SK-N-SH treated with all-trans-retinoic acid at 6 μM for 48 hours (cell line): ENCODE data around the gene TMEM217.

ENCODE experiments used
- ATAC-seq: fragments of 200-7000 bp; cut with Tn5 transposase; 3 replicates; pipeline ENCODE4 v1.9.1; 2020; ENCODE audit warnings: mild to moderate bottlenecking, moderate library complexity
- ARNTL ChIP-seq: fragments of 450-650 bp; formaldehyde crosslinking; IDR thresholded peaks from 2 replicates; pipeline ENCODE4 v1.5.0; 2020; ENCODE audit warnings: low read depth, mild to moderate bottlenecking, moderate library complexity, borderline replicate concordance
- CSDC2 ChIP-seq: fragments of 250-450 bp; sonication (Bioruptor Pico); IDR thresholded peaks from 2 replicates; pipeline ENCODE4 v1.5.0; 2020; ENCODE audit warnings: mild to moderate bottlenecking, moderate library complexity
- ESRRG ChIP-seq: fragments of 250-450 bp; sonication (Bioruptor Pico); IDR thresholded peaks from 2 replicates; pipeline ENCODE4 v1.6.1; 2021; ENCODE audit warnings: mild to moderate bottlenecking
- GLIS3 ChIP-seq: fragments of 250-450 bp; sonication (Bioruptor Pico); IDR thresholded peaks from 2 replicates; pipeline ENCODE4 v1.5.0; 2020; ENCODE audit warnings: mild to moderate bottlenecking, moderate library complexity
- ISL1 ChIP-seq: fragments of 250-450 bp; sonication (Bioruptor Pico); IDR thresholded peaks from 2 replicates; pipeline ENCODE4 v2.1.2; 2022; ENCODE audit warnings: mild to moderate bottlenecking, moderate library complexity
- OSR1 ChIP-seq: fragments of 250-450 bp; sonication (Bioruptor Pico); IDR thresholded peaks from 2 replicates; pipeline ENCODE4 v1.8.0; 2022; ENCODE audit warnings: moderate library complexity, mild to moderate bottlenecking, inconsistent platforms
- PPARA ChIP-seq: fragments of 250-450 bp; sonication (Bioruptor Pico); IDR thresholded peaks from 2 replicates; pipeline ENCODE4 v1.5.0; 2020; ENCODE audit warnings: mild to moderate bottlenecking, borderline replicate concordance
- RARB ChIP-seq: fragments of 250-450 bp; sonication (Bioruptor Pico); IDR thresholded peaks from 2 replicates; pipeline ENCODE4 v1.8.0; 2021; ENCODE audit warnings: mild to moderate bottlenecking, moderate library complexity
- SNAI2 ChIP-seq: fragments of 250-450 bp; sonication (Bioruptor Pico); IDR thresholded peaks from 2 replicates; pipeline ENCODE4 v1.5.0; 2020; ENCODE audit warnings: mild to moderate bottlenecking, moderate library complexity
- TCF4 ChIP-seq: fragments of 250-450 bp; sonication (Bioruptor Pico); IDR thresholded peaks from 2 replicates; pipeline ENCODE4 v1.8.0; 2021; ENCODE audit warnings: mild to moderate bottlenecking, moderate library complexity, borderline replicate concordance
- TOX ChIP-seq: fragments of 250-450 bp; sonication (Bioruptor Pico); IDR thresholded peaks from 2 replicates; pipeline ENCODE4 v1.8.0; 2021; ENCODE audit warnings: mild to moderate bottlenecking, moderate library complexity, borderline replicate concordance
- TSHZ2 ChIP-seq: fragments of 250-450 bp; sonication (Bioruptor Pico); IDR thresholded peaks from 2 replicates; pipeline ENCODE4 v1.5.0; 2020; ENCODE audit warnings: mild to moderate bottlenecking, moderate library complexity
- ZC3H10 ChIP-seq: fragments of 250-450 bp; sonication (Bioruptor Pico); IDR thresholded peaks from 2 replicates; pipeline ENCODE4 v1.5.1; 2021; ENCODE audit warnings: mild to moderate bottlenecking, moderate library complexity
- ZFP3 ChIP-seq: fragments of 250-450 bp; sonication (Bioruptor Pico); IDR thresholded peaks from 2 replicates; pipeline ENCODE4 v1.5.0; 2020; ENCODE audit warnings: mild to moderate bottlenecking, moderate library complexity
- ZFP30 ChIP-seq: fragments of 450-650 bp; formaldehyde crosslinking; IDR thresholded peaks from 2 replicates; pipeline ENCODE4 v1.5.0; 2022; ENCODE audit warnings: mild to moderate bottlenecking, moderate library complexity
- ZNF565 ChIP-seq: fragments of 450-650 bp; formaldehyde crosslinking; conservative IDR thresholded peaks from 2 replicates; pipeline ENCODE4 v1.5.0; 2020; ENCODE audit warnings: low read depth, mild to moderate bottlenecking, moderate library complexity
- ZNF70 ChIP-seq: fragments of 450-650 bp; formaldehyde crosslinking; IDR thresholded peaks from 2 replicates; pipeline ENCODE4 v1.5.0; 2020; ENCODE audit warnings: mild to moderate bottlenecking, moderate library complexity
- ZNF8 ChIP-seq: fragments of 450-650 bp; formaldehyde crosslinking; IDR thresholded peaks from 2 replicates; pipeline ENCODE4 v1.5.0; 2020; ENCODE audit warnings: mild to moderate bottlenecking, moderate library complexity
- TF ChIP-seq, protein P1 (sequence below): fragments of 250-450 bp; sonication (Bioruptor Pico); IDR thresholded peaks from 2 replicates; pipeline ENCODE4 v1.8.0; 2021; ENCODE audit warnings: low read depth, mild to moderate bottlenecking, moderate library complexity, borderline replicate concordance
- TF ChIP-seq, protein P2 (sequence below): fragments of 250-450 bp; sonication (Bioruptor Pico); IDR thresholded peaks from 2 replicates; pipeline ENCODE4 v1.8.0; 2020; ENCODE audit warnings: mild to moderate bottlenecking, moderate library complexity, borderline replicate concordance
- TF ChIP-seq, protein P3 (sequence below): fragments of 250-450 bp; sonication (Bioruptor Pico); IDR thresholded peaks from 2 replicates; pipeline ENCODE4 v1.5.1; 2020; ENCODE audit warnings: low read depth, mild to moderate bottlenecking, moderate library complexity

The TMEM217 gene

DNA sequence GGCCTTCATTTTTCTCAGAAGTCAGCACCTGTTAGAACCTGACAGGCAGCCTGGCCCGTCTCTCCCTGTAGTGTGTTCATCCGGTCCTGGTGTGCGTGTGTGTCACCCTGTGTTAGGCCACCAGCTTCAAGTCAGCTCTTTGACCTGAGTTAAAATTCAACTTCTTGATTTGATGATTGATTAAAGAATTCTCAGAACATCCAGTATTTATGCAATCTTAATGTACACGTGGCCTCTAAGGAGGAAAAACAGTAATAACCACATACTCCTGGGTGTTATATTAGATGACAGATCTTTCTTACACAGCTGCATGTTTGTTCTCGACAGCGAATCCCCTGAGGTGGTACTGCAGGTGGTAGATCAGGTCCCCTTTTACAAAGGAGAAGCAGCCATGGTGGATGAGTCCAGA is 19.1 kb upstream of the TMEM217 start (continued):
- TF ChIP-seq TSHZ2 (CRISPR knock-in tag), result no peak
- no peak for TF ChIP-seq ESRRG
- TF ChIP-seq, protein P1, sequence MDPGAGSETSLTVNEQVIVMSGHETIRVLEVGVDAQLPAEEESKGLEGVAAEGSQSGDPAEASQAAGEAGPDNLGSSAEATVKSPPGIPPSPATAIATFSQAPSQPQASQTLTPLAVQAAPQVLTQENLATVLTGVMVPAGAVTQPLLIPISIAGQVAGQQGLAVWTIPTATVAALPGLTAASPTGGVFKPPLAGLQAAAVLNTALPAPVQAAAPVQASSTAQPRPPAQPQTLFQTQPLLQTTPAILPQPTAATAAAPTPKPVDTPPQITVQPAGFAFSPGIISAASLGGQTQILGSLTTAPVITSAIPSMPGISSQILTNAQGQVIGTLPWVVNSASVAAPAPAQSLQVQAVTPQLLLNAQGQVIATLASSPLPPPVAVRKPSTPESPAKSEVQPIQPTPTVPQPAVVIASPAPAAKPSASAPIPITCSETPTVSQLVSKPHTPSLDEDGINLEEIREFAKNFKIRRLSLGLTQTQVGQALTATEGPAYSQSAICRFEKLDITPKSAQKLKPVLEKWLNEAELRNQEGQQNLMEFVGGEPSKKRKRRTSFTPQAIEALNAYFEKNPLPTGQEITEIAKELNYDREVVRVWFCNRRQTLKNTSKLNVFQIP (CRISPR knock-in tag), result no peak
- TF ChIP-seq ZNF70, result no peak
- TF ChIP-seq ARNTL (CRISPR knock-in tag), result no peak

DNA sequence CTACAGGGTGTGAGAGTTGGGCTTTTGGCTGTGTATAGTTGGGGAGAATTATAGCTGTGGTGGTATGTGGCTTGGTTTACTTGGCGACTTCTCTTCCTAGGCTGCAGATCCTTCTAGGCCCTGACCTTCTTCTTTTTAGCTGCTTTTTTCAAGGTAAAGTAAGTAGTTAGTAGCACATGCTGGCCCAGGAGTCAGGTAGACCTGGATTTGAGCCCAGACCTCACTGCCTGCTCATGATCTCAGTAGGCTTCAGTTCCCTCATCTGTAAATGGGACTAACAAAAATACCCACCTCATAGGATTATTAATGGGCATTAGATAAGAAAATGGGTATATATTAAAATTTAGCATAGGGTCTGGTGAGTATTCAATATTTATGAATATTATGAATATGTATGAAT is 17.4 kb upstream of the TMEM217 start:
- no peak for TF ChIP-seq ZFP3 (CRISPR knock-in tag)
- no peak for TF ChIP-seq ISL1
- TF ChIP-seq CSDC2 (CRISPR knock-in tag), result no peak
- no peak for TF ChIP-seq ZFP30 (CRISPR knock-in tag)
- TF ChIP-seq, protein P2, sequence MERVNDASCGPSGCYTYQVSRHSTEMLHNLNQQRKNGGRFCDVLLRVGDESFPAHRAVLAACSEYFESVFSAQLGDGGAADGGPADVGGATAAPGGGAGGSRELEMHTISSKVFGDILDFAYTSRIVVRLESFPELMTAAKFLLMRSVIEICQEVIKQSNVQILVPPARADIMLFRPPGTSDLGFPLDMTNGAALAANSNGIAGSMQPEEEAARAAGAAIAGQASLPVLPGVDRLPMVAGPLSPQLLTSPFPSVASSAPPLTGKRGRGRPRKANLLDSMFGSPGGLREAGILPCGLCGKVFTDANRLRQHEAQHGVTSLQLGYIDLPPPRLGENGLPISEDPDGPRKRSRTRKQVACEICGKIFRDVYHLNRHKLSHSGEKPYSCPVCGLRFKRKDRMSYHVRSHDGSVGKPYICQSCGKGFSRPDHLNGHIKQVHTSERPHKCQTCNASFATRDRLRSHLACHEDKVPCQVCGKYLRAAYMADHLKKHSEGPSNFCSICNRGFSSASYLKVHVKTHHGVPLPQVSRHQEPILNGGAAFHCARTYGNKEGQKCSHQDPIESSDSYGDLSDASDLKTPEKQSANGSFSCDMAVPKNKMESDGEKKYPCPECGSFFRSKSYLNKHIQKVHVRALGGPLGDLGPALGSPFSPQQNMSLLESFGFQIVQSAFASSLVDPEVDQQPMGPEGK, result no peak
- no peak for TF ChIP-seq ZC3H10 (CRISPR knock-in tag)
- TF ChIP-seq TCF4 (CRISPR knock-in tag), result no peak
- no peak for TF ChIP-seq RARB
- TF ChIP-seq TSHZ2 (CRISPR knock-in tag), result no peak
- no peak for TF ChIP-seq ARNTL (CRISPR knock-in tag)
- no peak for TF ChIP-seq ZNF70
- TF ChIP-seq OSR1 (CRISPR knock-in tag), result no peak
- no peak for TF ChIP-seq SNAI2
- TF ChIP-seq ZNF565 (CRISPR knock-in tag), result no peak
- no peak for TF ChIP-seq GLIS3 (CRISPR knock-in tag)
- no peak for TF ChIP-seq PPARA (CRISPR knock-in tag)
- TF ChIP-seq TOX (CRISPR knock-in tag), result no peak
- TF ChIP-seq, protein P3, sequence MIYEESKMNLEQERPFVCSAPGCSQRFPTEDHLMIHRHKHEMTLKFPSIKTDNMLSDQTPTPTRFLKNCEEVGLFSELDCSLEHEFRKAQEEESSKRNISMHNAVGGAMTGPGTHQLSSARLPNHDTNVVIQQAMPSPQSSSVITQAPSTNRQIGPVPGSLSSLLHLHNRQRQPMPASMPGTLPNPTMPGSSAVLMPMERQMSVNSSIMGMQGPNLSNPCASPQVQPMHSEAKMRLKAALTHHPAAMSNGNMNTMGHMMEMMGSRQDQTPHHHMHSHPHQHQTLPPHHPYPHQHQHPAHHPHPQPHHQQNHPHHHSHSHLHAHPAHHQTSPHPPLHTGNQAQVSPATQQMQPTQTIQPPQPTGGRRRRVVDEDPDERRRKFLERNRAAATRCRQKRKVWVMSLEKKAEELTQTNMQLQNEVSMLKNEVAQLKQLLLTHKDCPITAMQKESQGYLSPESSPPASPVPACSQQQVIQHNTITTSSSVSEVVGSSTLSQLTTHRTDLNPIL, result no peak
- TF ChIP-seq ZNF8 (CRISPR knock-in tag), result no peak
- TF ChIP-seq, protein P1 (CRISPR knock-in tag), result no peak
- ATAC-seq, result no peak
